Measurements from ENCODE around the gene SIGLEC9. TPM values are rescaled to one million over a fixed set of nuclear protein-coding genes. Genes with fewer than 3 reads are reported as not detected.
"Not testable (repeated sequence)": the region's sequence is repeated elsewhere in the genome, so short reads cannot be mapped to it uniquely, and the experiment has no call there.

SIGLEC9 gene
- total and polyA plus RNA-seq, 2 donors (not counting 1 experiment from before 2014, with no cell fraction given): 0.72 TPM; not detected in 1

DNA sequence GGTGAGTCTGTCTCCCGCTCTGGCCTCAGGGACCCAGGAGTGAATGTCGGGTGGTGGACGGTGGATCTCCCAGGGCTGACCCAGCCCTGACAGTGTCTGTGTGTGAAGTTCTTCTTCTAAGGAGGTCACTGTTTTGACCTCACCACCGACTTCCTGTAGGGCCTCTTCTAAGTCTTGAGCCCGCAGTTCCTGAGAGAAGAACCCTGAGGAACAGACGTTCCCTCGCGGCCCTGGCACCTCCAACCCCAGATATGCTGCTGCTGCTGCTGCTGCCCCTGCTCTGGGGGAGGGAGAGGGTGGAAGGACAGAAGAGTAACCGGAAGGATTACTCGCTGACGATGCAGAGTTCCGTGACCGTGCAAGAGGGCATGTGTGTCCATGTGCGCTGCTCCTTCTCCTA, 17.4 kb downstream of the SIGLEC9 start, which contains the start of gene SIGLEC7:
TSS of gene SIGLEC7 (plus strand) at position 183 of the 400 bp plus-strand sequence. CDS start at position 252, 69 bp downstream.
- Mint-ChIP-seq H3K4me3 (no peak within 1 kb of the TSS), H3K27me3 (peaks cover 45% of the 10 kb centered on the region), H3K4me1 (peaks cover 23% of the 10 kb centered on the region), H3K9me3 (ENCODE audit: insufficient read depth) (no peaks in the 10 kb centered on the region), H3K27ac (no peak within 1 kb of the TSS)
- no peaks in the 10 kb centered on the region for H4K20me1 ChIP-seq (ENCODE audit: control insufficient read depth, insufficient read depth, low read length, poor library complexity, severe bottlenecking)
- intact Hi-C loops (cut with micrococcal nuclease): no loop called here
- CTCF ChIA-PET: no interaction called here
- no peak within 1 kb of the TSS for H2AFZ ChIP-seq (ENCODE audit: insufficient read depth, low read depth, low read length, poor library complexity, severe bottlenecking)
- ATAC-seq (ENCODE audit: low read depth) (no peak), DNase-seq (no peak)
- no peak within 1 kb of the TSS for H3K4me2 ChIP-seq (replicated peaks; ENCODE audit: low read depth, low read length, poor library complexity, severe bottlenecking)
- H3K27ac ChIP-seq (ENCODE audit: low read length in 2 of 2): no peak within 1 kb of the TSS
- H3K27me3 ChIP-seq (replicated peaks in 1 of 4; ENCODE audit: control extremely low read depth in 1 of 4, control insufficient read depth in 3 of 4, insufficient read depth in 4 of 4, low read length in 3 of 4): peaks cover 0 to 26% (median 4%) of the 10 kb centered on the region in 4 experiments
- H3K4me1 ChIP-seq (ENCODE audit: control insufficient read depth in 2 of 2, insufficient read depth in 2 of 2, low read length in 2 of 2): peaks cover 4 to 19% of the 10 kb centered on the region in 2 donors
- no peaks in the 10 kb centered on the region for H3K79me2 ChIP-seq (ENCODE audit: control insufficient read depth, insufficient read depth, low read length)
- H3K36me3 ChIP-seq (replicated peaks in 1 of 2; ENCODE audit: control extremely low read depth in 1 of 2, control insufficient read depth in 1 of 2, extremely low read depth in 1 of 2, insufficient read depth in 2 of 2, low read length in 1 of 2): no peaks in the 10 kb centered on the region
- no peak for TF ChIP-seq EZH2 (IDR thresholded peaks at IDR 0.05; ENCODE audit: borderline replicate concordance, insufficient read depth, low read depth, low read length, poor library complexity, severe bottlenecking)
- TF ChIP-seq, protein P1, sequence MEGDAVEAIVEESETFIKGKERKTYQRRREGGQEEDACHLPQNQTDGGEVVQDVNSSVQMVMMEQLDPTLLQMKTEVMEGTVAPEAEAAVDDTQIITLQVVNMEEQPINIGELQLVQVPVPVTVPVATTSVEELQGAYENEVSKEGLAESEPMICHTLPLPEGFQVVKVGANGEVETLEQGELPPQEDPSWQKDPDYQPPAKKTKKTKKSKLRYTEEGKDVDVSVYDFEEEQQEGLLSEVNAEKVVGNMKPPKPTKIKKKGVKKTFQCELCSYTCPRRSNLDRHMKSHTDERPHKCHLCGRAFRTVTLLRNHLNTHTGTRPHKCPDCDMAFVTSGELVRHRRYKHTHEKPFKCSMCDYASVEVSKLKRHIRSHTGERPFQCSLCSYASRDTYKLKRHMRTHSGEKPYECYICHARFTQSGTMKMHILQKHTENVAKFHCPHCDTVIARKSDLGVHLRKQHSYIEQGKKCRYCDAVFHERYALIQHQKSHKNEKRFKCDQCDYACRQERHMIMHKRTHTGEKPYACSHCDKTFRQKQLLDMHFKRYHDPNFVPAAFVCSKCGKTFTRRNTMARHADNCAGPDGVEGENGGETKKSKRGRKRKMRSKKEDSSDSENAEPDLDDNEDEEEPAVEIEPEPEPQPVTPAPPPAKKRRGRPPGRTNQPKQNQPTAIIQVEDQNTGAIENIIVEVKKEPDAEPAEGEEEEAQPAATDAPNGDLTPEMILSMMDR (IDR thresholded peaks at IDR 0.05): no peak
- no peak within 1 kb of the TSS for H3K4me3 ChIP-seq (ENCODE audit: control extremely low read depth in 1 of 5, extremely low read depth in 1 of 5, insufficient read depth in 1 of 5, low read depth in 2 of 5, low read length in 4 of 5)
- peaks cover 0 to 5% (median 0%) of the 10 kb centered on the region in 3 donors for H3K9me3 ChIP-seq (ENCODE audit: control extremely low read depth in 1 of 3, control insufficient read depth in 2 of 3, insufficient read depth in 1 of 3, low read length in 2 of 3)
- POLR2A ChIA-PET: no interaction called here
- H3K9ac ChIP-seq (ENCODE audit: low read length): no peak within 1 kb of the TSS
- WGBS (ENCODE audit: insufficient coverage): 86% methylated on average over 10 of the region's 14 CpGs

DNA sequence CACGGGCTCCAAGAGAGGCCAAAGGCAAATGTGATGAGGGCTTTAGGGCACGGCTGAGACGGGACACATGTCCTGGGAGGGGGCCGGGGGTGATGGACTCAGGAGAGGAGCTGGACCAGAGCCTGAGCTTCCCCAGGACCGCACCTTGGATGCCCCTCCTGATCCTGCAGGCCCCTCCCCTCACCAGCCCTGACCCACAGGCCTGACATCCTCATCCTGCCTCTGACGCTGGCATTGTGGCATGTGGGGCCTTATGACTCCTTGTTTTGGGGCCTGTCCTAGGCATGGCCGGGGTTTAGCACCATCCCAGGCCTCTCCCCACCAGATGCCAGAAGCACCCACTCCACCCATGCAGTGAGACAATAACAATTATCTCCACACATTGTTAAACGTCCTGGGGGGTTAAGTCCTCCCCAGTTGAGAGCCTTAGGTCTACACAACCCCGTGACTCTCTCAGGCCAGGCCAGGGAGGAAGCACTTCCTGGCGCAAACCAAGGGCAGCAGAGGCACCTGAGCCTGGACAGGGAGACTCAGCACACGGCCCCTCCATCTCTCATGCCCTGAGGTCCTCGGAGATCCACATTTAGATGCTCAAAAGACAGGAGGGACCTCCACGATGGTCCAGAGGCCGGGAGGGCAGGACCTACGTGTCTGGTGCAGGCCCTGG, 18.2 kb downstream of the SIGLEC9 start:
- H4K20me1 ChIP-seq (ENCODE audit: control insufficient read depth, insufficient read depth, low read length, poor library complexity, severe bottlenecking); H3K4me2 ChIP-seq (replicated peaks; ENCODE audit: low read depth, low read length, poor library complexity, severe bottlenecking); CTCF ChIA-PET; H3K4me3 ChIP-seq (ENCODE audit: control extremely low read depth in 1 of 5, extremely low read depth in 1 of 5, insufficient read depth in 1 of 5, low read depth in 2 of 5, low read length in 4 of 5); H3K79me2 ChIP-seq (ENCODE audit: control insufficient read depth, insufficient read depth, low read length); H2AFZ ChIP-seq (ENCODE audit: insufficient read depth, low read depth, low read length, poor library complexity, severe bottlenecking); H3K9ac ChIP-seq (ENCODE audit: low read length); H3K36me3 ChIP-seq (replicated peaks in 1 of 2; ENCODE audit: control extremely low read depth in 1 of 2, control insufficient read depth in 1 of 2, extremely low read depth in 1 of 2, insufficient read depth in 2 of 2, low read length in 1 of 2); POLR2A ChIA-PET; H3K27ac ChIP-seq (ENCODE audit: low read length in 2 of 2); H3K9me3 Mint-ChIP-seq (ENCODE audit: insufficient read depth); intact Hi-C loops (cut with micrococcal nuclease); H3K9me3 ChIP-seq (ENCODE audit: control extremely low read depth in 1 of 3, control insufficient read depth in 2 of 3, insufficient read depth in 1 of 3, low read length in 2 of 3); H3K27ac Mint-ChIP-seq; H3K4me3 Mint-ChIP-seq; ATAC-seq (ENCODE audit: low read depth); DNase-seq: not testable (repeated sequence)
- peaks cover 4 to 18% of the 10 kb centered on the region in 2 donors for H3K4me1 ChIP-seq (ENCODE audit: control insufficient read depth in 2 of 2, insufficient read depth in 2 of 2, low read length in 2 of 2)
- H3K27me3 ChIP-seq (replicated peaks in 1 of 4; ENCODE audit: control extremely low read depth in 1 of 4, control insufficient read depth in 3 of 4, insufficient read depth in 4 of 4, low read length in 3 of 4): peaks cover 0 to 18% (median 1%) of the 10 kb centered on the region in 4 experiments
- Mint-ChIP-seq H3K4me1 (peaks cover 23% of the 10 kb centered on the region), H3K27me3 (peaks cover 43% of the 10 kb centered on the region)
- 90% methylated on average over 6 of the region's 15 CpGs for WGBS (ENCODE audit: insufficient coverage)
